Gastroesophageal sphincter (tissue), 3 donors: ENCODE results near the gene SKIL.

ENCODE experiments used
- CTCF ChIP-seq, 4 experiments: fragments of 200-600 bp in 2 of 4; fragments of 450-650 bp in 2 of 4; sonication (generic) in 1 of 4; IDR thresholded peaks; one replicate each; pipeline ENCODE4 v1.5.1; 2017 to 2019; ENCODE audit warnings: antibody characterized with exemption in 4 of 4, mild to moderate bottlenecking in 2 of 4, moderate library complexity in 2 of 4
- EP300 ChIP-seq: sonication (generic); formaldehyde crosslinking; IDR thresholded peaks from one replicate; pipeline ENCODE4 v1.6.1; 2017; ENCODE audit warnings: antibody characterized with exemption, mild to moderate bottlenecking
- POLR2A ChIP-seq, 2 donors: fragments of 450-650 bp; IDR thresholded peaks; one replicate each; pipeline ENCODE4 v1.6.1; 2017; ENCODE audit warnings: antibody characterized with exemption in 2 of 2, mild to moderate bottlenecking in 2 of 2, moderate library complexity in 1 of 2

GRCh38 chr3:170423001-170423615 lies 65.6 kb downstream of the SKIL start:
- TF ChIP-seq CTCF (IDR thresholded peaks at IDR 0.05) (no peak), POLR2A (IDR thresholded peaks at IDR 0.05) (no peak), EP300 (no peak)
